M059J (cell line): ENCODE data around the gene FNDC3B. TPM values are rescaled to one million over a fixed set of nuclear protein-coding genes. Genes with fewer than 3 reads are reported as not detected.

Experiments used
- DNase-seq: peaks from one replicate; pipeline ENCODE4 v3.0.0-alpha.2; 2012; ENCODE audit warnings: low read depth
- total RNA-seq: library from RNA; depleted of rRNA; stranded (reverse); fragments of >200 nt; shearing (Covaris generic); gene quantifications from 2 replicates; pipeline ENCODE4 v1.2.3, GENCODE V29; 2014

Gene FNDC3B
- total RNA-seq, 1 experiment from 2014 or later, result 79.0 TPM

DNA sequence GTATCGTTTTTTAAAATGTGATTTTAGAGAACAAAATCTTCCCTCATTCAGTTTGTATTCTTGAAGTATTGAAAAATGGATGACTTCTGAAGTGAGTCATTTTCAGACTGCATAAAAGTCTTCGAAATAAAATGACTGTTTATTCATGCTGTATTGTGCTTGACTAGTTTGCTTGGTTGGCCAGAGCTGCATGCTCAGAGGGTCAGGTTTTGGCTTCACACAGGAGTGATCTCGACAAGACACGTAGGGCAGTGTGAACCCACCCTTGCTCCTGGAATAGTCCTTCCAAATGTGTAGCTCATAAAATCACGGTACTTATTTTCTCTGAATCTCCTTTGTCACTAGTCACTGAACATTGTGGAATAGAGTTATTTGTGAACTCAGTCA, 73.3 kb downstream of the FNDC3B start:
- no peak for DNase-seq

- no peak for DNase-seq
Measured at GRCh38 chr3:172113710-172114109, 74.3 kb downstream of the FNDC3B start.

- DNase-seq, result no peak
Measured at GRCh38 chr3:172115059-172115458, 75.7 kb downstream of the FNDC3B start.

DNA sequence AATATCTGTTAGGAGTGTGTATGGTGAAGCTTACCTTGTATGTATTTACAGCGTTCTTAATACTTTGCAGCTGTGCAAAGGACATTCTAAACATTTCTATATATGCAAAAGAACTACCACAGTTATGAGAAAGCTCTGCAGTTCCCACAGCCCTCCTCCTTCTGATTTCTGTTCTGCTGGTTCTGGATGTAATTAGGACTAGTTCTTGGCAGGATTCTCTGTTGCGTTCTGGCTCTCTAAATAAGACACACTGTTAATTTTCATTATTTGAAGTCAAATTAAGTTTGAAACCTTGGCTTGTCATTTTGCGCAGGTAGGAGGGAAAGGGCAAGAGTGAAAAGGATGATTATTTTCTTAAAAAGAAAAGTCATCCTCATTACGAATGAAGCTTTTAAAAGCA, 76.4 kb downstream of the FNDC3B start:
- no peak for DNase-seq

- DNase-seq, result no peak
Measured at GRCh38 chr3:172118019-172118418, 78.6 kb downstream of the FNDC3B start.

DNA sequence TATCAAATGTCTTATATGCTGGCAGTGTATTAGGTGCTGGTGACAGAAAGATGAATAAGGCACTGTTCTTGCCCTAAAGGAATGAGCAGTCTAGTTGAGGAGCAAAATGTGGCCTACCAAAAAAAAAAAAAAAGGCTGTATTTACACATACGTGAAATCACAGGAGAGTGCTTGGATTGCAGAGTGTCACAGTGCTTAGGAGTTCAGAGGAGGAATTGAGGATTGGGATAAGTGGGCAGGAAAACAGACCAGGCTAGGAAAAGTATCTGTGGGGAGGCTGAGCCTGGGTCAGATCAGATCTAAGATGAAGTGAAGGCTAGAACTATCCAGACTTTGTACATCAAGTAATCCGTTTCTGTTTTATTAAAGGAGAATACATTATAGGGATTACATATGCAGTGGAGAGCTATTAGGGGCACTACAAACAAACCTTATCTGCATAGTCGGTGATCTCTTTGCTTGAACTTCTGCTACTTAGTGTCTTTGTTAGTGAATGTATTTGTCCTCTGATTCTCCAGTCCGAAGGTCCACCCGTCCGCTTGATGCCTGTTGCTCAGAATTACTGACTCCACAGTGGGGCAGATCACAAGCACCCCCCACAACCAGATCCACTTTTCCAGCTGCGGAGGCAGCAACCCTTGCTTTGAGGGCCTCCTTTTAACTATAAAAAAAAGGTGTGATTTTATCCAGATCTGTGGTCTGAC, 80.0 kb downstream of the FNDC3B start:
- no peak for DNase-seq

GRCh38 chr3:172120912-172121311, 81.5 kb downstream of the FNDC3B start:
- no peak for DNase-seq

DNA sequence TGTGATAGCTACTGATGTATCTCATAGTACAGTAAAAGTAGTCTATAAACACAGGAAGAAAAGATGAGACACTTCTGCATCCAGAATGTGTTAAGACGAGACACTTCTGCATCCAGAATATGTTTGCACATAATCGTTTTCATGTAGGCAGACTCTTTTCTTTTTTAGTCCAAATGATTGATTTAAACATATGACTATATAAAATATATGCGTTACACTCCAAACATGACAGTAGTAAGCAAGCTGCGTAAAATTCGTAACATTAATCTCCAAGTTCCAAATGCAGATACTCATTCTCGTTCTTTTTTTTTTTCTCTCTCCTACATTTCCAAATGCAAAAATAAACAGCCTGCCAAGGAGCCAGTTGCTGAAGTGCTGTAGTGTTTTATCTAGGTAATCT, 82.6 kb downstream of the FNDC3B start:
- no peak for DNase-seq

DNA sequence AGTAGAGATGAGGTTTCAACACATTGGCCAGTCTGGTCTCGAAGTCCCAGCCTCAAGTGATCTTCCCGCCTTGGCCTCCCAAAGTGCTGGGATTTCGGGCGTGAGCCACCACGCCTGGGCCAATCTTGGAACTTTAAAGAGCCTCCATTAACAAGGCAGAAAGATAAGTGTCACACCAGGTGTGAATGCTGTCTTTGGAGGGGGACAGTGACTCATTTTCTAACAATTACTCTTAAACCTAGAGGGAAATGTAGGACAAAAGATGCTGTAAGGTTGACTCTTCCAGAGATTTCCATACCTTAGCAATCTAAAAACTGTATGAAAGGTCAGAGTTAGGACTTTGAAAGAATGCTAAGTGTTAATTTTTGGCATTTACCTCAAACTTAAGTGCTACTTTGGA, 84.9 kb downstream of the FNDC3B start:
- no peak for DNase-seq

GRCh38 chr3:172125053-172125452, 85.7 kb downstream of the FNDC3B start:
- no peak for DNase-seq

DNA sequence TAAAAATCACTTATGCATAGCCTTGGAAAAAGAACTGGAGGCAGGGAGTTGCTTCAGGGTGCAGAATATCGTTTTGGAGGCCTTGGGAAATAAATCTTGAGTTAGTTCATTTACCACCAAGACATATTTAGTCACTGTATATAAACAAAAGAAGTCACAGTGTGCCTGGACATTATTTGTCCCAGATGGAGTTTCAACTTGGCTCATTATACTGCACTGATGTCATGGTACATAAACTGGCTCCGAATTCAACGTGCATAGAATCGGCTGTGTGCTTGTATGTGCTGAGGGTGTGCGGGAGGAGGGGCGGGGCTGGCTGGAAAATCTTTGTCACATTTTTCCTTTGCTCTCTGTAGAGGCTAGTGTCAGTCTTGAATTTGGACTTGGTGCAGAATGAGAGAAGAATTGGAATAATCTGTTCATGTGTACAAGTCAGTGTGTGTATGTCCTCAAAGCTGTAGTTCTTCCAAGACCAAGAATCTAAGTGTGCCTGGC, 86.6 kb downstream of the FNDC3B start:
- peak; percentile 71 for DNase-seq

DNA sequence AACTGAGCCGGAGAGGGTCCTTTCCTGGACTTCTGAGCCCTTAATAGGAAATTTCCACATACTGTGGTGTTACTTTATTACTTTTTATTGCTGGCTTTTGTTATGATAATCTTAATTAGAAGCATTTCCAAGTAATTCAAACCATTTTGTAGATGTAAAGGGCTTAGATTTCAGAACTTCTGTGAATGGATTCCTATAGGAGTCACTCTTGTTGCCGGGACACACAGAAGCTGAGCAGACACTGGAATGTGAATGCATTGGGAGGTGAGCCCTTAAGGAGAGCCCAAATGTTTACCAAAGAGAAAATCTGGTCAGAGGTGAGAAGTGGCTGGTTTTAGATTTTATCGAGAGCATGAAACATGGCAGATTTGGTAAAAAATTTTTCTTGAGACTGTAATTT, 87.4 kb downstream of the FNDC3B start:
- no peak for DNase-seq

DNA sequence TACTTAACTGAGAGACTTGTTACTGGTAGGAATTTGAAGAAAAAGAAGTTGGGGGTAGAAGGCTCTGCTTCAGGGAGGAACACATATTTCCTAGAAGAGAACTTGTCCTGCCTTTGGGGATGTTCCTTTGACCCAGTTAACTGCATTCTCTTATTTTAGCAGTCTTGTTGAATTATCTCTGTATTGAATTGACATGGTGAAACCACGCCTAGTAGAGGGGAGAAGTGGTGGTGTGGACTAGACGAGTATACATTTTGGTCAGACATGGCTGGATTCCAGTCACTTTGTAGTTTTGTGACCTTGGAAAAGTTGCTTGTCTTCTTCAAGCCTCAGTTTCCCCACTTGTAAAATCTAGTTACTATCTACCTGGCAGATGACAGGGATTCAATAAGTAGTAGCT, 87.8 kb downstream of the FNDC3B start:
- no peak for DNase-seq

GRCh38 chr3:172127929-172128580, 88.7 kb downstream of the FNDC3B start:
- no peak for DNase-seq

DNA sequence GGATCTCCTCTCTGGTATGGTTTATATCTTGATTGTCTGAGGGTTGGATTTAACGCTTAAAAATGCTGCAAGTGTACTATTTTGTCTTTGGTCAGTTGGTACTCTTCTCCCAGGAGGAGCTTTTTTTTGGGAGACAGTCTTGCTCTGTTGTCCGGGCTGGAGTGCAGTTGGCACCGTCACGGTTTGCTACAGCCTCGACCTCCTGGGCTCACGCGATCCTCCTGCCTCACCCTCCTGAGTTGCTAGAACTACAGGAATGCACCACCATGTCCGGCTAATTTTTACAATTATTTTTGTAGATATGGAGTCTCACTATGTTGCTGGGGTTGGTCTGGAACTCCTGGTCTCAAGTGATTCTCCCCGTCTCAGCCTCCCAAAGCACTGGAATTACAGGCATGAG, 89.5 kb downstream of the FNDC3B start:
- no peak for DNase-seq

GRCh38 chr3:172129498-172129849, 90.1 kb downstream of the FNDC3B start:
- DNase-seq, result no peak

GRCh38 chr3:172129850-172130716, 90.7 kb downstream of the FNDC3B start:
- DNase-seq, result peak; percentile 100

DNA sequence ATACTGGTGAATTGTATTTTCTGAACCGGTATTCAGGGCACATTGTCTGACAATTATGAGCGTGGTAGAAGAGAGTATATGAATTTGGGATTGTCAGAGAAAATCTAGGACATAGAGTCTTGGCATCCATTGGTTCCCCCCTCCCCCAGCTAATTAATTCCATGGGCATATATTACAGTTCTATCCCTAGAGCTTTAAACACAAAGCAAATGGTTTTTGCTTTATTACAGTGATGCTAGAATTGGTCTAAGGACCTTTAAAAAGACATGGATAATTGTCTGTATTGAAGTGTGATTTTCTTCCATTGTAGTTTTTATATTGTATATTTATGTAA, 91.3 kb downstream of the FNDC3B start:
- DNase-seq, result no peak

GRCh38 chr3:172131746-172132145, 92.4 kb downstream of the FNDC3B start:
- no peak for DNase-seq

DNA sequence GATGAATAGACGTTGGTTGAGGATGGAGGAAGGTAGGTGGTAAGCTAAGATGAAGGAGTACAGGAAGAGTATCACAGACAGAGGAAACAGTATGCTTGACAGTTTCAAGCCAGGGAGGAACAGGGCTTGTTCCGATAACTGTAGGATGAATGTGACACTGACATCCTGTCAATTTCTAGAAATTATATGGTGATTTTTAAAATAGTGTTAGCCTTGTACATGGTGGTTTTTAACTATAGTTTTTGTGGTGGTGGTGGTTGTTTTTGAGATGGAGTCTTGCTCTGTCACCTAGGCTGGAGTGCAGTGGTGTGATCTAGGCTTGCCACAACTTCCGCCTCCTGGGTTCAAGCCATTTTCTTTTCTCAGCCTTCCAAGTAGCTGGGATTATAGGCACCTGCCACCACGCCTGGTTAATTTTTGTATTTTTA, 92.8 kb downstream of the FNDC3B start:
- no peak for DNase-seq

DNA sequence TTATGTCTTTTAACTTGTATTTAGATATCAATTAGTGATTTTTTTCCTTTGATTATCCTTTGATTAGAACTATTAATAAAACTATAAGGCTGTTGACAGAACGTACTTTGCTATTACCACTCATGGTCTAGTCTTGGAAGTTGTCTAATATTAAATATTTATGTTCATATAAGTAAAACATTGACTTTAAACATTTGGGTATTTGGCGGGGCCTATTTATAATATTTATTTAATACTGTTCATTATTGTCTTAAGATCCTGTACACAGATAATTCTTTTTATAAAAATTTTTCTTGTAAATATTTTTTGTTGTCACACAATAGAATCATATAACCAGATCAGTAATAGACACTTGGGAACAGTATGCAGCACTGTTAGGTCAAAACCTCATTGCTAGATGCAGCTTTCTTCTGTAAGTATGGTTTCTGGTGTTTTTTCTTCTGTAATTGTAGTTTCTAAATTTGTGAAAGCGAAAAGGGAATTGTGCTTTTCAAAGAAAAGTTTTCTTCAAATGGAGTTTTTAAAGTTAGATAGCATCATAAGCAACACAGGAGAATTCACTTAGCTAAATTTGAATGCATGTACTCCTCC, 93.4 kb downstream of the FNDC3B start:
- no peak for DNase-seq

- DNase-seq, result no peak
Measured at GRCh38 chr3:172133838-172134237, 94.5 kb downstream of the FNDC3B start.
